Mononuclear cell (primary cell): ENCODE data around the gene RFXANK. TPM values are rescaled to one million over a fixed set of nuclear protein-coding genes. Genes with fewer than 3 reads are reported as not detected.
"Not testable (repeated sequence)": the region's sequence is repeated elsewhere in the genome, so short reads cannot be mapped to it uniquely, and the experiment has no call there.

Source experiments
- H3K27me3 ChIP-seq: 2 replicates; pipeline ENCODE4 v1.6.0; 2011; ENCODE audit warnings: low read length, control low read depth; ENCODE audit not compliant: insufficient read depth
- H3K4me1 ChIP-seq: 2 replicates; pipeline ENCODE4 v1.5.1; 2011; ENCODE audit warnings: mild to moderate bottlenecking, low read length, control low read depth; ENCODE audit not compliant: insufficient read depth
- H3K4me3 ChIP-seq: 2 replicates; pipeline ENCODE4 v1.5.1; 2011; ENCODE audit warnings: mild to moderate bottlenecking, low read length, moderate library complexity
- H3K9me3 ChIP-seq: 2 replicates; pipeline ENCODE4 v1.5.1; 2011; ENCODE audit warnings: low read depth, mild to moderate bottlenecking, control low read depth, low read length
- total RNA-seq: library from RNA; depleted of rRNA; stranded (reverse); fragments of >200 nt; gene quantifications from one replicate; pipeline ENCODE4 v1.2.3, GENCODE V29; 2012

Gene RFXANK
- 30.4 TPM for total RNA-seq

- Histone ChIP-seq H3K4me1 (peaks cover 49% of the 10 kb centered on the region), H3K4me3 (peak within 1 kb of the TSS; percentile 82), H3K27me3 (no peaks in the 10 kb centered on the region), H3K9me3 (no peaks in the 10 kb centered on the region)
Observed at GRCh38 chr19:19192078-19192882, at the start of gene RFXANK, which contains the start of gene BORCS8. RFXANK (plus strand) TSS chr19:19192258; CDS start chr19:19193947, 1,689 bp downstream. BORCS8 (minus strand) TSS chr19:19192152; CDS start chr19:19192117, 35 bp downstream.

GRCh38 chr19:19142347-19142746, 49.7 kb upstream of the RFXANK start:
- H3K4me3 ChIP-seq: no peak overlapping the region
- no peaks in the 10 kb centered on the region for H3K9me3 ChIP-seq
- H3K4me1 ChIP-seq: peaks cover 12% of the 10 kb centered on the region
- H3K27me3 ChIP-seq: no peaks in the 10 kb centered on the region

- no peak overlapping the region for H3K4me3 ChIP-seq
- H3K4me1 ChIP-seq: no peaks in the 10 kb centered on the region
- H3K9me3 ChIP-seq: no peaks in the 10 kb centered on the region
- no peaks in the 10 kb centered on the region for H3K27me3 ChIP-seq
Observed at GRCh38 chr19:19145281-19145680, 46.8 kb upstream of the RFXANK start.

GRCh38 chr19:19145684-19146608, 46.1 kb upstream of the RFXANK start:
- H3K4me3 ChIP-seq: no peak overlapping the region
- no peaks in the 10 kb centered on the region for H3K27me3 ChIP-seq

GRCh38 chr19:19146865-19147264, 45.2 kb upstream of the RFXANK start:
- H3K27me3 ChIP-seq: no peaks in the 10 kb centered on the region
- H3K4me1 ChIP-seq: no peaks in the 10 kb centered on the region
- no peak overlapping the region for H3K4me3 ChIP-seq
- H3K9me3 ChIP-seq: no peaks in the 10 kb centered on the region

More at GRCh38 chr19:19145684-19146608, 46.1 kb upstream of the RFXANK start:
- no peaks in the 10 kb centered on the region for H3K9me3 ChIP-seq
- H3K4me1 ChIP-seq: no peaks in the 10 kb centered on the region

- no peaks in the 10 kb centered on the region for H3K4me1 ChIP-seq
- H3K9me3 ChIP-seq: no peaks in the 10 kb centered on the region
- H3K4me3 ChIP-seq: no peak overlapping the region
- no peaks in the 10 kb centered on the region for H3K27me3 ChIP-seq
Observed at GRCh38 chr19:19147344-19147743, 44.7 kb upstream of the RFXANK start.

- H3K4me3 ChIP-seq, H3K4me1 ChIP-seq, H3K9me3 ChIP-seq: not testable (repeated sequence)
Observed at GRCh38 chr19:19148504-19148903, 43.6 kb upstream of the RFXANK start.

GRCh38 chr19:19149435-19149834, 42.6 kb upstream of the RFXANK start:
- no peak overlapping the region for H3K4me3 ChIP-seq
- H3K4me1 ChIP-seq: no peaks in the 10 kb centered on the region
- no peaks in the 10 kb centered on the region for H3K9me3 ChIP-seq
- H3K27me3 ChIP-seq: no peaks in the 10 kb centered on the region

More at GRCh38 chr19:19148504-19148903, 43.6 kb upstream of the RFXANK start:
- not testable (repeated sequence) for H3K27me3 ChIP-seq

GRCh38 chr19:19151418-19151817, 40.6 kb upstream of the RFXANK start:
- no peaks in the 10 kb centered on the region for H3K4me1 ChIP-seq

GRCh38 chr19:19152668-19153384, 39.2 kb upstream of the RFXANK start:
- Histone ChIP-seq H3K9me3 (no peaks in the 10 kb centered on the region), H3K4me3 (no peak overlapping the region), H3K27me3 (no peaks in the 10 kb centered on the region), H3K4me1 (no peaks in the 10 kb centered on the region)

More at GRCh38 chr19:19151418-19151817, 40.6 kb upstream of the RFXANK start:
- H3K9me3 ChIP-seq: no peaks in the 10 kb centered on the region
- no peaks in the 10 kb centered on the region for H3K27me3 ChIP-seq
- no peak overlapping the region for H3K4me3 ChIP-seq

GRCh38 chr19:19154768-19155494, 37.1 kb upstream of the RFXANK start:
- Histone ChIP-seq H3K9me3 (no peaks in the 10 kb centered on the region), H3K4me3 (no peak overlapping the region), H3K27me3 (no peaks in the 10 kb centered on the region), H3K4me1 (no peaks in the 10 kb centered on the region)

GRCh38 chr19:19155495-19156219, 36.4 kb upstream of the RFXANK start:
- Histone ChIP-seq H3K4me1 (no peaks in the 10 kb centered on the region), H3K27me3 (no peaks in the 10 kb centered on the region), H3K4me3 (no peak overlapping the region), H3K9me3 (no peaks in the 10 kb centered on the region)

- H3K27me3 ChIP-seq: no peaks in the 10 kb centered on the region
- no peaks in the 10 kb centered on the region for H3K9me3 ChIP-seq
- H3K4me3 ChIP-seq: no peak overlapping the region
- H3K4me1 ChIP-seq: no peaks in the 10 kb centered on the region
Observed at GRCh38 chr19:19157808-19158207, 34.2 kb upstream of the RFXANK start.

GRCh38 chr19:19159534-19159933, 32.5 kb upstream of the RFXANK start:
- Histone ChIP-seq H3K4me3 (no peak overlapping the region), H3K9me3 (no peaks in the 10 kb centered on the region), H3K4me1 (no peaks in the 10 kb centered on the region), H3K27me3 (no peaks in the 10 kb centered on the region)
